Transverse colon (tissue), 4 donors: Measurements from ENCODE around the gene LMX1B. TPM values are rescaled to one million over a fixed set of nuclear protein-coding genes. Genes with fewer than 3 reads are reported as not detected.

ENCODE experiments used
- DNase-seq: peaks from one replicate; pipeline ENCODE4 v3.0.0-alpha.2; 2019
- H3K27ac ChIP-seq, 4 donors: fragments of 200-600 bp; sonication (generic); 2 replicates each; pipeline ENCODE4 v1.5.1; 2016 to 2018; ENCODE audit warnings: inconsistent platforms in 4 of 4
- H3K27me3 ChIP-seq: fragments of 200-600 bp; sonication (generic); 2 replicates; pipeline ENCODE4 v1.5.1; 2017; ENCODE audit warnings: inconsistent platforms
- H3K36me3 ChIP-seq, 4 donors: fragments of 200-600 bp; sonication (generic); 2 replicates each; pipeline ENCODE4 v1.5.1; 2017 to 2019; ENCODE audit warnings: inconsistent platforms in 4 of 4
- H3K4me1 ChIP-seq, 4 donors: fragments of 200-600 bp; sonication (generic); 2 replicates each; pipeline ENCODE4 v1.5.1; 2017 to 2020; ENCODE audit warnings: inconsistent platforms in 4 of 4
- H3K4me3 ChIP-seq, 4 donors: fragments of 200-600 bp; sonication (generic); 1 replicate in 1 of 4; 2 replicates in 3 of 4; pipeline versions ENCODE4 v1.5.1 to v1.6.1; 2017 to 2019; ENCODE audit warnings: inconsistent platforms in 4 of 4
- H3K9me3 ChIP-seq, 2 donors: fragments of 200-600 bp; sonication (generic); 2 replicates each; pipeline ENCODE4 v1.5.1; 2017 to 2019; ENCODE audit warnings: inconsistent platforms in 2 of 2
- CTCF ChIP-seq, 5 experiments: fragments of 200-600 bp in 3 of 5; fragments of 450-650 bp in 2 of 5; sonication (generic) in 3 of 5; IDR thresholded peaks; 1 replicate in 2 of 5; 2 replicates in 3 of 5; pipeline ENCODE4 v1.5.1; 2016 to 2017; ENCODE audit warnings: antibody characterized with exemption in 5 of 5, inconsistent platforms in 3 of 5, mild to moderate bottlenecking in 2 of 5, moderate library complexity in 1 of 5
- EP300 ChIP-seq: sonication (generic); formaldehyde crosslinking; IDR thresholded peaks from one replicate; pipeline ENCODE4 v1.6.1; 2017; ENCODE audit warnings: antibody characterized with exemption, low read depth
- POLR2A ChIP-seq: fragments of 450-650 bp; IDR thresholded peaks from one replicate; pipeline ENCODE4 v1.6.1; 2016; ENCODE audit warnings: antibody characterized with exemption, mild to moderate bottlenecking, moderate library complexity
- POLR2AphosphoS5 ChIP-seq, 3 donors: sonication (generic); formaldehyde crosslinking; IDR thresholded peaks; one replicate each; pipeline ENCODE4 v1.6.1; 2016; ENCODE audit warnings: antibody characterized with exemption in 3 of 3
- WGBS, 2 donors: methylation state at CpG; one replicate each; pipeline ENCODE4 v1.1.5; 2018; ENCODE audit warnings: low coverage in 1 of 2; 5-methylcytosine and 5-hydroxymethylcytosine counted together
- in situ Hi-C, 4 donors: fragments of 200-750 bp; cut with MboI; loops; one replicate each; pipeline versions ENCODE4 v1.15.0 to v1.15.1; 2017; ENCODE audit warnings: low sequenced_read_pairs in 3 of 4, low pct_ligation_motif_present in 1 of 4, low pct_unique_long_range_greater_than_20kb in 1 of 4
- intact Hi-C: fragments of 100-400 bp; cut with DNase I; formaldehyde crosslinking; loops from one replicate; pipeline ENCODE4 v1.15.1; 2023; ENCODE audit warnings: low total_unique reads
- total RNA-seq, 4 donors: library from RNA; depleted of rRNA; stranded (reverse); fragments of >200 nt; gene quantifications; one replicate each; pipeline ENCODE4 v1.1.0, GENCODE V29; 2016

LMX1B gene
- total RNA-seq, 4 donors from 2014 or later = 0.64 TPM; not detected in 3

GRCh38 chr9:126609711-126610388 lies 3.9 kb upstream of the LMX1B start:
- WGBS, 2 donors = 25% methylated on average over 23 of the region's 23 CpGs; no CpG with 5 or more reads in 1 of the 2 donors
- intact Hi-C loops = loop anchor here (10.0 kb wide), 1 partner anchor 165 kb away; no protein-coding TSS in a partner anchor

GRCh38 chr9:126611193-126611591 lies 2.5 kb upstream of the LMX1B start:
- Histone ChIP-seq H3K27me3 (peaks cover 94% of the 10 kb centered on the region), H3K4me1 (peaks cover 6 to 46% (median 33%) of the 10 kb centered on the region in 4 donors)
- intact Hi-C loops = loop anchor here (10.0 kb wide), 1 partner anchor 164 kb away; no protein-coding TSS in a partner anchor

More at GRCh38 chr9:126609711-126610388, 3.9 kb upstream of the LMX1B start:
- H3K9me3 ChIP-seq = no peaks in the 10 kb centered on the region
- H3K27me3 ChIP-seq = peaks cover 83% of the 10 kb centered on the region
- no peak for DNase-seq
- peaks cover 6 to 38% (median 28%) of the 10 kb centered on the region in 4 donors for H3K4me1 ChIP-seq
- no peak overlapping the region for H3K4me3 ChIP-seq
- TF ChIP-seq POLR2A (no peak), POLR2AphosphoS5 (IDR thresholded peaks at IDR 0.05) (no peak), EP300 (no peak), CTCF (IDR thresholded peaks at IDR 0.05) (no peak)
- in situ Hi-C loops = loop anchor here in 1 of 4 donors (25.0 kb wide), 1 partner anchor 177 kb away; no protein-coding TSS in a partner anchor
- no peak overlapping the region for H3K27ac ChIP-seq
- no peaks in the 10 kb centered on the region for H3K36me3 ChIP-seq

GRCh38 chr9:126611592-126612325 lies 2.0 kb upstream of the LMX1B start:
- in situ Hi-C loops = loop anchor here in 1 of 4 donors (25.0 kb wide), 1 partner anchor 176 kb away; no protein-coding TSS in a partner anchor
- Histone ChIP-seq H3K27me3 (peaks cover 94% of the 10 kb centered on the region), H3K36me3 (no peaks in the 10 kb centered on the region), H3K4me3 (no peak overlapping the region), H3K9me3 (no peaks in the 10 kb centered on the region), H3K4me1 (peaks cover 6 to 46% (median 33%) of the 10 kb centered on the region in 4 donors), H3K27ac (no peak overlapping the region)
- peak; percentile 69 to 89 (median 83) for TF ChIP-seq CTCF (IDR thresholded peaks at IDR 0.05)
- TF ChIP-seq EP300 = no peak
- DNase-seq = peak; percentile 70
- intact Hi-C loops = loop anchor here (10.0 kb wide), 1 partner anchor 163 kb away; no protein-coding TSS in a partner anchor
- WGBS, 2 donors = 2% methylated on average over 42 of the region's 43 CpGs; no CpG with 5 or more reads in 1 of the 2 donors

More at GRCh38 chr9:126611193-126611591, 2.5 kb upstream of the LMX1B start:
- Histone ChIP-seq H3K27ac (no peak overlapping the region), H3K36me3 (no peaks in the 10 kb centered on the region), H3K4me3 (no peak overlapping the region), H3K9me3 (no peaks in the 10 kb centered on the region)
- TF ChIP-seq EP300 (no peak), POLR2AphosphoS5 (IDR thresholded peaks at IDR 0.05) (no peak), CTCF (IDR thresholded peaks at IDR 0.05) (no peak), POLR2A (no peak)
- WGBS, 2 donors = 13% methylated on average over 25 of the region's 25 CpGs; no CpG with 5 or more reads in 1 of the 2 donors
- in situ Hi-C loops = loop anchor here in 1 of 4 donors (25.0 kb wide), 1 partner anchor 176 kb away; no protein-coding TSS in a partner anchor
- no peak for DNase-seq

- 2% methylated on average over 27 of the region's 54 CpGs; no CpG with 5 or more reads in 1 of the 2 donors for WGBS, 2 donors
- TF ChIP-seq POLR2AphosphoS5 (IDR thresholded peaks at IDR 0.05) (no peak), POLR2A (no peak)
- intact Hi-C loops = loop anchor here (10.0 kb wide), 1 partner anchor 162 kb away; no protein-coding TSS in a partner anchor
- in situ Hi-C loops = loop anchor here in 1 of 4 donors (25.0 kb wide), 1 partner anchor 175 kb away; no protein-coding TSS in a partner anchor
- H3K27ac ChIP-seq = no peak overlapping the region
- no peaks in the 10 kb centered on the region for H3K9me3 ChIP-seq
- peaks cover 6 to 46% (median 33%) of the 10 kb centered on the region in 4 donors for H3K4me1 ChIP-seq
- H3K36me3 ChIP-seq = no peaks in the 10 kb centered on the region
- peaks cover 94% of the 10 kb centered on the region for H3K27me3 ChIP-seq
- peak overlapping the region in 2 of 4 donors; percentile 13 to 37 for H3K4me3 ChIP-seq
- DNase-seq = no peak
Observed at GRCh38 chr9:126612326-126612812, 1.4 kb upstream of the LMX1B start.
